OCI-LY3 (cell line): Measurements from ENCODE around the gene ERC2.

Experiments
- CTCF ChIP-seq: fragments of 200-600, 300-600 bp; sonication (generic); IDR thresholded peaks from 2 replicates; pipeline ENCODE4 v1.5.1; 2014; ENCODE audit warnings: antibody characterized with exemption, low read length, low read depth
- EZH2phosphoT487 ChIP-seq: fragments of 200-600 bp; shearing (Covaris generic); IDR thresholded peaks from 2 replicates; pipeline ENCODE4 v1.6.1; 2018; ENCODE audit warnings: antibody characterized with exemption, mixed run types, low read depth

DNA sequence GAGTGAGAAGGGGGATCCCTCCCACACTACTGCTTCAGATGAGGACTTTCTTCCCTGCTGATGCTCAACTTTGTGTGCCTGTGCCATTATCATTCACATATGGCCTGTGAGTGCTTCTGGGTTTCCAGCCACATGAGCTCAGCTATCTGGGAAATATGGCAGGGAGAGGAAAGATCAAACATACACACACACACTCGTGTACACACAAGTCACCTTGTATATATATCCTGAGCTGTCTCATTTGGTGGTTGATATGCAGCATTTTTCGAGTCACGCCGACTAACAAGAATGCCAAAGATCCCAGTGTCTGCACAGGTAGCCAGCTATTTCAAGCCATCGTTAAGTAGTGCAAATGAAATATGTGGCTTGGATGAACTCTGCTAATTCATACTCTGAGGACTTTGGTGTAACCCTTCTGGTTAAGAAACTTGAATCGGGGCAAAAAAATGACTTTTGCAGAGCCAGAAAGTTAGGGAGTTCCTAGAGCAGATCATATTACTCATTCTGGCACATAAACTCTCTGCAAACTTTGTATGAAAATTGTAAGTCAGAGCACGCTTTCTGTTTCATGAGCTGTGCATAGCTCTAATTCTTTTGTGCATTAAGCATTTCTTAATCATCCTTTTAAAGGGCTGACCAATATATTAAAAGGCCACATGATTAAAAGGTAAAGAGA is 956.2 kb downstream of the ERC2 start:
- TF ChIP-seq CTCF = no peak
- no peak for TF ChIP-seq EZH2phosphoT487
